ENCODE measurements around the gene PAGE2. TPM values are rescaled to one million over a fixed set of nuclear protein-coding genes. Genes with fewer than 3 reads are reported as not detected.

Gene PAGE2
- total RNA-seq, 2 experiments from 2014 or later = not detected

- Histone ChIP-seq H4K20me1 (ENCODE audit: insufficient read depth, low read length) (no peaks in the 10 kb centered on the region), H3K4me1 (ENCODE audit: insufficient read depth, low read length, poor library complexity, severe bottlenecking) (no peaks in the 10 kb centered on the region), H3K79me2 (ENCODE audit: insufficient read depth, low read depth, low read length) (no peaks in the 10 kb centered on the region), H3K9me2 (ENCODE audit: insufficient read depth, low read length) (no peaks in the 10 kb centered on the region), H3K4me3 (ENCODE audit: low read depth, low read length, poor library complexity, severe bottlenecking) (no peak overlapping the region), H2AFZ (ENCODE audit: low read length) (no peak overlapping the region), H3K36me3 (ENCODE audit: insufficient read depth, low read length) (no peaks in the 10 kb centered on the region), H3K4me2 (ENCODE audit: low read length) (no peak overlapping the region), H3K9me3 (ENCODE audit: low read length) (no peaks in the 10 kb centered on the region), H3K27ac (ENCODE audit: low read depth, low read length, poor library complexity, severe bottlenecking) (no peak overlapping the region)
- no TSS peak for BruUV-seq (replicated peaks)
- TF ChIP-seq CTCF (conservative IDR thresholded peaks at IDR 0.05; ENCODE audit: low read length) = no peak
- TF ChIP-seq EZH2phosphoT487 (IDR thresholded peaks at IDR 0.05; ENCODE audit: borderline replicate concordance, low read depth, low read length) = no peak
- ChIA-PET CTCF (ENCODE audit: unreplicated experiment) (no interaction called here), POLR2A (interaction anchor here (1.0 kb wide), 1 partner anchor 839 kb away, joined by 3 read pairs; no protein-coding TSS in a partner anchor)
- DNase-seq (ENCODE audit: low spot score) = no peak
- intact Hi-C loops (cut with micrococcal nuclease; ENCODE audit: unreplicated experiment) = no loop called here
Observed at GRCh38 chrX:55099162-55099561, 10.3 kb downstream of the PAGE2 start.

GRCh38 chrX:55102754-55103153, 13.9 kb downstream of the PAGE2 start:
- H3K4me2 ChIP-seq (ENCODE audit: low read length) = no peak overlapping the region
- H4K20me1 ChIP-seq (ENCODE audit: insufficient read depth, low read length) = no peaks in the 10 kb centered on the region
- BruUV-seq (replicated peaks) = no TSS peak
- H3K4me3 ChIP-seq (ENCODE audit: low read depth, low read length, poor library complexity, severe bottlenecking) = no peak overlapping the region
- ChIA-PET CTCF (ENCODE audit: unreplicated experiment) (no interaction called here), POLR2A (no interaction called here)
- no peaks in the 10 kb centered on the region for H3K9me3 ChIP-seq (ENCODE audit: low read length)
- intact Hi-C loops (cut with micrococcal nuclease; ENCODE audit: unreplicated experiment) = no loop called here
- no peaks in the 10 kb centered on the region for H3K79me2 ChIP-seq (ENCODE audit: insufficient read depth, low read depth, low read length)
- no peak overlapping the region for H3K27ac ChIP-seq (ENCODE audit: low read depth, low read length, poor library complexity, severe bottlenecking)
- no peak for DNase-seq (ENCODE audit: low spot score)
- no peak for TF ChIP-seq CTCF (conservative IDR thresholded peaks at IDR 0.05; ENCODE audit: low read length)
- TF ChIP-seq EZH2phosphoT487 (IDR thresholded peaks at IDR 0.05; ENCODE audit: borderline replicate concordance, low read depth, low read length) = no peak
- H2AFZ ChIP-seq (ENCODE audit: low read length) = no peak overlapping the region
- no peaks in the 10 kb centered on the region for H3K36me3 ChIP-seq (ENCODE audit: insufficient read depth, low read length)
- no peaks in the 10 kb centered on the region for H3K4me1 ChIP-seq (ENCODE audit: insufficient read depth, low read length, poor library complexity, severe bottlenecking)
- H3K9me2 ChIP-seq (ENCODE audit: insufficient read depth, low read length) = no peaks in the 10 kb centered on the region

- Histone ChIP-seq H4K20me1 (ENCODE audit: insufficient read depth, low read length) (no peaks in the 10 kb centered on the region), H3K4me2 (ENCODE audit: low read length) (no peak overlapping the region), H3K27ac (ENCODE audit: low read depth, low read length, poor library complexity, severe bottlenecking) (no peak overlapping the region), H3K9me3 (ENCODE audit: low read length) (no peaks in the 10 kb centered on the region), H3K79me2 (ENCODE audit: insufficient read depth, low read depth, low read length) (no peaks in the 10 kb centered on the region), H2AFZ (ENCODE audit: low read length) (no peak overlapping the region), H3K4me3 (ENCODE audit: low read depth, low read length, poor library complexity, severe bottlenecking) (no peak overlapping the region), H3K4me1 (ENCODE audit: insufficient read depth, low read length, poor library complexity, severe bottlenecking) (no peaks in the 10 kb centered on the region), H3K36me3 (ENCODE audit: insufficient read depth, low read length) (no peaks in the 10 kb centered on the region), H3K9me2 (ENCODE audit: insufficient read depth, low read length) (no peaks in the 10 kb centered on the region)
- no peak for DNase-seq (ENCODE audit: low spot score)
- BruUV-seq (replicated peaks) = no TSS peak
- POLR2A ChIA-PET = no interaction called here
- TF ChIP-seq CTCF (conservative IDR thresholded peaks at IDR 0.05; ENCODE audit: low read length) (no peak), EZH2phosphoT487 (IDR thresholded peaks at IDR 0.05; ENCODE audit: borderline replicate concordance, low read depth, low read length) (no peak)
- intact Hi-C loops (cut with micrococcal nuclease; ENCODE audit: unreplicated experiment) = no loop called here
- CTCF ChIA-PET (ENCODE audit: unreplicated experiment) = no interaction called here
Observed at GRCh38 chrX:55107262-55107661, 18.4 kb downstream of the PAGE2 start.
